ENCODE measurements around the gene ADAMTSL1. TPM values are rescaled to one million over a fixed set of nuclear protein-coding genes. Genes with fewer than 3 reads are reported as not detected.

Gene ADAMTSL1
- polyA plus RNA-seq, 2 of the 4 experiments (the other 2 are of a cell fraction), result 0.03 TPM; not detected in 1

GRCh38 chr9:18708429-18708828 is 234.5 kb downstream of the ADAMTSL1 start (continued):
- TF ChIP-seq MAFK (IDR thresholded peaks at IDR 0.05; ENCODE audit: partially characterized antibody), result peak; percentile 7

- ChIA-PET POLR2A (no interaction called here), CTCF (interaction anchor here (1.0 to 1.3 kb wide), 2 partner anchors 16 to 319 kb away, joined by 3 to 4 read pairs; no protein-coding TSS in a partner anchor)
- Histone ChIP-seq H3K4me2 (no peak overlapping the region), H3K27ac (no peak overlapping the region), H3K4me1 (no peaks in the 10 kb centered on the region), H3K9me3 (no peaks in the 10 kb centered on the region), H3K4me3 (no peak overlapping the region)
- no peak for DNase-seq (ENCODE audit: low read depth in 1 of 2, low spot score in 1 of 2)
- WGBS (ENCODE audit: missing lambda C conversion rate), result 20% methylated on average over 1 of the region's 1 CpG
- ATAC-seq, result no peak
- TF ChIP-seq ATOH8 (CRISPR knock-in tag; IDR thresholded peaks at IDR 0.05; ENCODE audit: low read depth) (no peak), POLR2AphosphoS2 (conservative IDR thresholded peaks at IDR 0.05; ENCODE audit: low read length) (no peak), SREBF2 (IDR thresholded peaks at IDR 0.05) (no peak), FOXS1 (CRISPR knock-in tag; IDR thresholded peaks at IDR 0.05) (no peak), ZC3H11A (IDR thresholded peaks at IDR 0.05) (no peak), JUN (IDR thresholded peaks at IDR 0.05) (no peak), CEBPB (IDR thresholded peaks at IDR 0.05) (no peak), USF2 (IDR thresholded peaks at IDR 0.05) (no peak)
- FAIRE-seq, result no peak
Observed at GRCh38 chr9:18710065-18710464, 236.1 kb downstream of the ADAMTSL1 start.

GRCh38 chr9:18717759-18718158 is 243.8 kb downstream of the ADAMTSL1 start:
- no peak overlapping the region for H3K27ac ChIP-seq
- no peaks in the 10 kb centered on the region for H3K9me3 ChIP-seq
- no peak for TF ChIP-seq ZSCAN20 (CRISPR knock-in tag; IDR thresholded peaks at IDR 0.05)
- no peak for TF ChIP-seq CTCF (IDR thresholded peaks at IDR 0.05)
- TF ChIP-seq SMC3 (IDR thresholded peaks at IDR 0.05), result no peak
- no peak for TF ChIP-seq E2F6 (IDR thresholded peaks at IDR 0.05; ENCODE audit: borderline replicate concordance, low read depth)
- no peak for TF ChIP-seq CBX2 (IDR thresholded peaks at IDR 0.05; ENCODE audit: borderline replicate concordance, low read depth)
- H3K4me1 ChIP-seq, result no peaks in the 10 kb centered on the region
- no peak for DNase-seq (ENCODE audit: low read depth in 1 of 2, low spot score in 1 of 2)
- ChIA-PET POLR2A (no interaction called here), CTCF (interaction anchor here (1.1 kb wide), 1 partner anchor 239 kb away, joined by 3 read pairs; no protein-coding TSS in a partner anchor)
- 62% methylated on average over 2 of the region's 2 CpGs for WGBS (ENCODE audit: missing lambda C conversion rate)
- no peak overlapping the region for H3K4me2 ChIP-seq
- no peak overlapping the region for H3K4me3 ChIP-seq
- no peak for ATAC-seq
- no peak for FAIRE-seq

- TF ChIP-seq MAZ (IDR thresholded peaks at IDR 0.05; ENCODE audit: borderline replicate concordance, low read depth, low read length) (no peak), HES2 (IDR thresholded peaks at IDR 0.05) (no peak), ATOH8 (CRISPR knock-in tag; IDR thresholded peaks at IDR 0.05; ENCODE audit: low read depth) (no peak), ZSCAN20 (CRISPR knock-in tag; IDR thresholded peaks at IDR 0.05) (no peak), POLR2A (IDR thresholded peaks at IDR 0.05; ENCODE audit: low read length) (no peak), SMC3 (IDR thresholded peaks at IDR 0.05) (no peak)
- ChIA-PET CTCF (interaction anchor here (0.7 kb wide), 1 partner anchor 48 kb away, joined by 3 read pairs; no protein-coding TSS in a partner anchor), POLR2A (no interaction called here)
- ATAC-seq, result no peak
- no peak for DNase-seq (ENCODE audit: low read depth in 1 of 2, low spot score in 1 of 2)
- FAIRE-seq, result no peak
- Histone ChIP-seq H3K27ac (no peak overlapping the region), H3K4me1 (no peaks in the 10 kb centered on the region), H3K4me2 (no peak overlapping the region), H3K4me3 (no peak overlapping the region), H3K9me3 (no peaks in the 10 kb centered on the region)
- WGBS (ENCODE audit: missing lambda C conversion rate), result 52% methylated on average over 12 of the region's 12 CpGs
Observed at GRCh38 chr9:18718393-18718792, 244.4 kb downstream of the ADAMTSL1 start.
